Ovary (tissue), 3 donors: ENCODE results near the gene CD177.

Experiments used
- CTCF ChIP-seq, 3 donors: fragments of 450-650 bp in 2 of 3; fragments of 200-600 bp in 1 of 3; IDR thresholded peaks; one replicate each; pipeline versions ENCODE4 v1.5.1 to v1.8.0; 2016 to 2022; ENCODE audit warnings: antibody characterized with exemption in 3 of 3, mild to moderate bottlenecking in 1 of 3
- EP300 ChIP-seq: sonication (generic); formaldehyde crosslinking; IDR thresholded peaks from one replicate; pipeline ENCODE4 v1.6.1; 2017; ENCODE audit warnings: antibody characterized with exemption
- donor health status: DM: no; HTN: no; CAD: no.

GRCh38 chr19:43380771-43381386 is 27.4 kb downstream of the CD177 start:
- no peak for TF ChIP-seq EP300
- TF ChIP-seq CTCF (IDR thresholded peaks at IDR 0.05) = no peak
